ENCODE data around the gene EIF4E2.

EIF4E2 gene

DNA sequence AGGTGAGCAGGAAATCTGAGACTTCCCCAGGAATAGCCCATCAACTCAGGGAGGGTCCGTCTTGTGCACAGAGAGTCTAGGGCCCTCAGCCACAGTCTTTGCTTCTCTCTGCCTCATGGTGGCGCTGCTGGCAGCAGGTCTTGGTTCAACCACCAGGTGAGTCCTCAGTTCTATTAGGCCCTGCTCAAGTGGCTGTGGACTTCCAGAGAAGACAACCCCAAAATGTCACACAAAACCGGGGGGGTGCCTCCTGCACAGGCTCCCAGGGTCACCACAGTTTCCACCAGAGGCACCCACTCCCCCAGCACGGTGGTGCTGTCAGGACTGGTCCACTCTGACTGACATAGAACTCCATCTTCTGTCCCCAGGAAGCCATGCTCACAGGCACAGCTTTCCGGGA is 13.4 kb upstream of the EIF4E2 start:
- DNase-seq (ENCODE audit: low read depth in 2 of 2): no peak

DNA sequence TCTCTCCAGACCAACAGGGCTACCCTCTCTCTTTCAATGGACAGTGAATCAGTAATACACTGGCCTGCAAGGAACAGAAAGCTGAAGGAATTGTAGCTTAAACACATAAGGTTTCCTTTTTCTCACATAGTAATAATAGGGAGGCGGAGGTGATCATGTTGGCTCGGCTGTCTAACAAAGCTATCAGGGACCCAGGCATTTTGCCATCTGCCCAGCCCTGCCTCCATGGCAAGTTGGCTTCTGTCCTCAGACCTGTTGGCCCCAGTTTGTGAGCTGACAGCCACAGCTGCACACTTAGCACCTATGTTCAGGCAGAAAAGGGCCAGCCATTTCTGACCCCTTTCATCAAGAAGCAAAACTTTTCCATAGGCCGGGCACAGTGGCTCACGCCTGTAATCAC is 13.0 kb upstream of the EIF4E2 start:
- no peak for DNase-seq (ENCODE audit: low read depth in 2 of 2)

DNA sequence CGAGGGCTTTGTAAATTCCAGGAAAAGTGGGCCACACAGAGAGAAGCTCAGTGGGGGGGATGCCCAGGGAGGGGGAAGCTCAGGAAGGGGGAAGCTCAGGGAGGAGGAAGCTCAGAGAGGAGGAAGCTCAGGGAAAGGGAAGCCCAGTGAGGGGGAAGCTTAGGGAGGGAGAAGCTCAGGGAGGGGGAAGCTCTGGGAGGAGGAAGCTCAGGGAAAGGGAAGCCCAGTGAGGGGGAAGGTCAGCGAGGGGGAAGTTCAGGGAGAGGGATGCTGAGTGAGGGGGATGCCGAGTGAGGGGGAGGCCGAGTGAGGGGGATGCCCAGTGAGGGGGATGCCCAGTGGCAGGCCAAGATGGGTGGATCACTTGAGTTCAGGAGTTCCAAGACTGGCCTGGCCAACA is 11.8 kb upstream of the EIF4E2 start:
- no peak for DNase-seq (ENCODE audit: low read depth in 2 of 2)

DNA sequence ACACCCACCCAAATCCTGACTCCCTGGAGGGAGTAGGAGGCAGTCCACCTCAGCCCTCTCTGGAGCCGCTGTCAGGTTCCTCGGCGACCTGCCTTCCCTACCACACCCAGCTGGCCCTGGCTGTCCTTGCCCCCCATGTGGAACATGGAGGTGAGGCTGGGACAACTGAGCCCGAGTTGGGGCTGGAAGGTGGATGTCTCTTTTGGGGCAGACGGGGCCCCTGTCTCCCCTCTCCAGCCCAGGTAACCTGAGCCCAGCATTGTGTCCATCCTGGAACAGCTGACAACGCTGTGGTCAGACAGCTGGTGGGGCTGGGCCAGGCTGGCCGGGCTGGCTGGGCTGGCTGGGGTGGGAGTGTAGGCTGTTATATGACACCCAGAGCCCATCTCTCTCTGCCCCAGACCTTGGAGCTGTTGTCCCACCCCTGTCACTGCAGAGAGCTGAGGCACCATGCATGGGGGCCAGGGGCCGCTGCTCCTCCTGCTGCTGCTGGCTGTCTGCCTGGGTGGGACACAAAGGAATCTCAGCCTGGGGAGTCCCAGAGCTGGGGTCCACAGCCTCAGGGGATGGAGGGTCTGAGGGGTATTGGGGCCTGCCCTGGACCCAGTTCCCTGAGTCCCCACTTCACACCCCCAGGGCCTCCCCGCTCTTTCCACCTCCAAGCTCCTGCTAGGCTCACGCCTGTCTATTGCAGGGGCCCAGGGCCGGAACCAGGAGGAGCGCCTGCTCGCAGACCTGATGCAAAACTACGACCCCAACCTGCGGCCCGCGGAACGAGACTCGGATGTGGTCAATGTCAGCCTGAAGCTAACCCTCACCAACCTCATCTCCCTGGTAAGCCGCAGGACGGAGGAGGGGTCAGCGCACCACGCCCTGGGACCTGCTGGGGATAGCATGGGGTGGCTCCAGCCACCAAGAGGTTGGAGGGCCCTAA is 10.9 kb upstream of the EIF4E2 start, which contains the start of gene CHRNG:
Gene CHRNG (plus strand): TSS at position 395 of the 934 bp plus-strand sequence. CDS start 56 bp downstream, at position 451.
- no peak for DNase-seq (ENCODE audit: low read depth in 2 of 2)

DNA sequence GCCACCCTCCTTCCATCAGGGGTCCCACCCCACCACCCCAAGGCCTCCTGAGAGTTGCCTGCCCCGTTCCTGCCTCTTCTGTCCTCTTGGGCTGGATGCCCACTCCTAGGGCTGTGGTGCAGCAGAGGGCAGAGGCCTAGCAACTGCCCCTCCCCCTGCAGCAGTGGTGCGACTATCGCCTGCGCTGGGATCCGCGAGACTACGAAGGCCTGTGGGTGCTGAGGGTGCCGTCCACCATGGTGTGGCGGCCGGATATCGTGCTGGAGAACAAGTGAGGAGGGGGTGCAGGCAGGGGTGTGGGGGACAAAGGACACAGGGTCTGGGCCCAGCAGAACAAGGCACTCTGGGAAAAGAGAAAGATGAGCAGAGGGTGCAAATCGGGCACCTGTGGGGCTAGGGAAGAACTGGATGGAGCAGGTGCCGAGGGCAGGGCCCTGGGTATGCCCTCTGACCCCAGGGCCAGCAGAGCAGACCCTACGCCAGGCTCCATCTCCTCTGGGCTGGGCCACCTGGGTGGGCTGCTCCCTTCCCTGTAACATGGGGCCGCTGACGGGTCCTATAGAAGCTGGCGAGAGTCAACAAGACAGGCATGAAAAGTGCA is 9.9 kb upstream of the EIF4E2 start:
- DNase-seq (ENCODE audit: low read depth in 2 of 2): no peak

DNA sequence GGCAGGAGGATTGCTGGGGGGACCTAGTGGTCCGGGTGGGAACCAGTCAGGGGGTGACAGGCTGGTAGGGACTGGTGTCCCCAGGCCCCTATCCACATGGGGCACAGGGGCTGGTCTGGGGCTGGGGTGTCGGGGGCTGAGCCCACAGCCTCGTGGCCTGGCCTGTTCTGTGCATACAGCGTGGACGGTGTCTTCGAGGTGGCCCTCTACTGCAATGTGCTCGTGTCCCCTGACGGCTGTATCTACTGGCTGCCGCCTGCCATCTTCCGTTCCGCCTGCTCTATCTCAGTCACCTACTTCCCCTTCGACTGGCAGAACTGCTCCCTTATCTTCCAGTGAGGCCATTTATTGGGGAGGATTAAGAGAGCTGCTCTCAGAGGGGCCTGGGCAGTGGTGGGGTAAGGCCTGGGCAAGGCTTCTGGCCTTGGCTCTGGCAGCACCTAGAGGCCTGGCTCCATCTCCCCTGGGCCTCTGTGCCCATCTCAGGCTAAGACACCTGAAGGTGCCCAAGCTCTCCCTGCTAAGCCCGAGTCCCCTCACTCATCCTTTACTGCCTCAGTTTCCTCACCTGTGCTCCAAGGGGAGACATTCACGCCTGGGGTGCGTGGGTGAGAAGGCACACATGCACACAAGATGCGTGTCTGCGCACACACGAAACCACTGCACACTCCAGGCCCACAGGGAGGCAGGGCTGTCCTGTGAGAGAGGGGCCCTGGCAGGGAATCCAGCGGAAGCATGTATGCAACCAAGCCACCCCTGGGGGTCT is 9.1 kb upstream of the EIF4E2 start:
- no peak for DNase-seq (ENCODE audit: low read depth in 2 of 2)

DNA sequence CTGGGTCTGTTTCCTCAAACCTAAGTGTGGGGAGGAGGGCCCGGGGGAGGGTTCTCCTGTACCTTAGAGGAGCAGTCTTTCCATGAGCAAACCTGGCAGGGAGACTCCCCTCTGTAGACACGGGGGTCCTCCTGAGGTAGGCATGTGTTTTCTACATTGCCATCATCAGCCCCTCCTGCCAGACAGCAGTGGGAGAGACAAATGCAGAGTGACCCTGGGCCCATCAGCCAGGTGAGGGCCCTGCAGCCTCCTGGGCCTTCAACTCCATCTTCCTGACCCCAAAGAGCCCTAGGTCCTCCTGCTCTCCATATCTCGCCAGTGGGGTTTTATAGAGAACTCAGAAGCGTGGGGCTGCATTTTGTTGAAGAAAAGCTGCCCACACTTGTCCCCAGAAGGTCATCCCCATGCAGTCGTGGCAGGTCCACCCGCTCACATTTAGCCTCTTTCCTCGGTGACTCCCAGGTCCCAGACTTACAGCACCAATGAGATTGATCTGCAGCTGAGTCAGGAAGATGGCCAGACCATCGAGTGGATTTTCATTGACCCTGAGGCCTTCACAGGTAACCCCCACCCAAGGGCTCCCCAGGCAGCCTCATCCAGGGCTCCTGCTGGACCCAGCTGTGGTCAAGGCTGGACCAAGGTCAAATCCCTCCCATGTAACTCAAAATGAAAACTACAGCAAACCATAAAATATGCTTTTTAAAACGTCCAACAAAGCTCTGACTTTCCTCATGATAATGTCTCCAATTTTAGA is 8.4 kb upstream of the EIF4E2 start:
- DNase-seq (ENCODE audit: low read depth in 2 of 2): no peak

DNA sequence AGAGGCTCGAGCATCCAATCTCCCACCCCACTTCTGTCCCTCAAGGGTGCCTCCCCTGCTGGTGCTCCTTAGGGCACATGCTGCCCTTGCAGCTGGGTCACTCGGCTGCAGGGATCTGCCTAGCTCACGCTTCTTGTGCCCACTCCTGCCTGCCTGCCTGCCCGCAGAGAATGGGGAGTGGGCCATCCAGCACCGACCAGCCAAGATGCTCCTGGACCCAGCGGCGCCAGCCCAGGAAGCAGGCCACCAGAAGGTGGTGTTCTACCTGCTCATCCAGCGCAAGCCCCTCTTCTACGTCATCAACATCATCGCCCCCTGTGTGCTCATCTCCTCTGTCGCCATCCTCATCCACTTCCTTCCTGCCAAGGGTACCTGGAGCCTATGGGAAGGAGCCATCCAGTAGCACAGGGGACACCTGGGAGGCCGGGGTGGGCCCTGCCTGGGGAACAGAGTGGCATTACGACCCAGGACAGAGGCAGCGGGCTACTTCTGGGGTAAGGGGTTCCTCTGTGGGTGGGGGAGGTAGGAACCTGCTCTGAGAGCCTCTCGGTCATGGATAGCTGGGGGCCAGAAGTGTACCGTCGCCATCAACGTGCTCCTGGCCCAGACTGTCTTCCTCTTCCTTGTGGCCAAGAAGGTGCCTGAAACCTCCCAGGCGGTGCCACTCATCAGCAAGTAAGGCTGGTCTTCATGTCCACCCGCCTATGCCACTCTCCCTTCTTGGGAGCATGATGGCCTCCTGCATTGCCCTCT is 7.6 kb upstream of the EIF4E2 start:
- DNase-seq (ENCODE audit: low read depth in 2 of 2): no peak

DNA sequence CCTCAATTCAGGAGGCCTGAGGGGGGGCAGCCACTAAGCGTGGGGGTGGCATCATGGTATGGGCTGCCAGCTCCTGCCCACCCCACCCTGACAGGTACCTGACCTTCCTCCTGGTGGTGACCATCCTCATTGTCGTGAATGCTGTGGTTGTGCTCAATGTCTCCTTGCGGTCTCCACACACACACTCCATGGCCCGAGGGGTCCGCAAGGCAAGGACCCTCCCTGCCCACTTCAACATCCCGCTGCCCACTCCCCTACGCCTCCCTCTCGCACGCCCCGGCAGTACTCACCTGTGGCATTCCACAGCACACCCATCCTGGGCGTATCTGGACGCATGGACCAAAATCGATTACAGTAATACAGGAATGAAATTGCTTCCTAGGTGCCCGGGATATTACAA is 7.0 kb upstream of the EIF4E2 start:
- no peak for DNase-seq (ENCODE audit: low read depth in 2 of 2)

DNA sequence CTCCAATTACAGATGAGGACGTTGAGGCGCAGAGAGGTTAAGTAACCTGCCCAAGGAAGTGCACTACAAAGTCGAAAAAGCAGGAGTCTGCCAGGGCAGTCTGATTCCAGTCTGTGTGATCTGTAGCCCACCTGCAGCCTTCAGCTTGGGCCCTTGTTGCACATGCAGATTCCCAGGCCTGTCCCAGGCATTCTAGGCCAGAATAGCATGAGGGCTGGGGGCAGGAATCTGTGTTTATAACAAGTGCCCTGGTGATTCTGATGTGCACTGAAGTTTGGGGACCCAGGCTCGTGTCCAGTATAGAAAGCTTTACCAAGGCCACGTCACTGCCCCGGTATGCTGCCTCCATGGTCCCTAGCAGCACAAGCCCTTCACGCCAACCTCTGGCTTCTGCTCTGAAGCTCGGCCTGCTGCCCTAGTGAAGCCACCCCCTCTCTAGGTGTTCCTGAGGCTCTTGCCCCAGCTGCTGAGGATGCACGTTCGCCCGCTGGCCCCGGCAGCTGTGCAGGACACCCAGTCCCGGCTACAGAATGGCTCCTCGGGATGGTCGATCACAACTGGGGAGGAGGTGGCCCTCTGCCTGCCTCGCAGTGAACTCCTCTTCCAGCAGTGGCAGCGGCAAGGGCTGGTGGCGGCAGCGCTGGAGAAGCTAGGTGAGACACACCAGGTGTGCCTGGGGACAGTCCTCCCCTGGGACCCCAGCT is 6.4 kb upstream of the EIF4E2 start:
- DNase-seq (ENCODE audit: low read depth in 2 of 2): no peak

DNA sequence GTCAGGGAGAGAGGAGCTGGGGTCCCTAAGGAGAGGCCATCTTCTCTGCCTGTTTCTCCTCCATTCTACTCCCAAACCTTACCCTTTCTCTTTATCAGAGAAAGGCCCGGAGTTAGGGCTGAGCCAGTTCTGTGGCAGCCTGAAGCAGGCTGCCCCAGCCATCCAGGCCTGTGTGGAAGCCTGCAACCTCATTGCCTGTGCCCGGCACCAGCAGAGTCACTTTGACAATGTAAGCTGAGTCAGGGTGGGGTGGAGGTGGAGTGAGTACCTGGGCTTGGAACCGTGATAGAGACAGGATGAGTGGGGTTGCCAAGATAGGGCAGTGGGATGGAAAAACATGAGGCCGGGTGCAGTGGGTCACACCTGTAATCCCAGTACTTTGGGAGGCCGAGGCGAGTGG is 5.8 kb upstream of the EIF4E2 start:
- DNase-seq (ENCODE audit: low read depth in 2 of 2): no peak

DNA sequence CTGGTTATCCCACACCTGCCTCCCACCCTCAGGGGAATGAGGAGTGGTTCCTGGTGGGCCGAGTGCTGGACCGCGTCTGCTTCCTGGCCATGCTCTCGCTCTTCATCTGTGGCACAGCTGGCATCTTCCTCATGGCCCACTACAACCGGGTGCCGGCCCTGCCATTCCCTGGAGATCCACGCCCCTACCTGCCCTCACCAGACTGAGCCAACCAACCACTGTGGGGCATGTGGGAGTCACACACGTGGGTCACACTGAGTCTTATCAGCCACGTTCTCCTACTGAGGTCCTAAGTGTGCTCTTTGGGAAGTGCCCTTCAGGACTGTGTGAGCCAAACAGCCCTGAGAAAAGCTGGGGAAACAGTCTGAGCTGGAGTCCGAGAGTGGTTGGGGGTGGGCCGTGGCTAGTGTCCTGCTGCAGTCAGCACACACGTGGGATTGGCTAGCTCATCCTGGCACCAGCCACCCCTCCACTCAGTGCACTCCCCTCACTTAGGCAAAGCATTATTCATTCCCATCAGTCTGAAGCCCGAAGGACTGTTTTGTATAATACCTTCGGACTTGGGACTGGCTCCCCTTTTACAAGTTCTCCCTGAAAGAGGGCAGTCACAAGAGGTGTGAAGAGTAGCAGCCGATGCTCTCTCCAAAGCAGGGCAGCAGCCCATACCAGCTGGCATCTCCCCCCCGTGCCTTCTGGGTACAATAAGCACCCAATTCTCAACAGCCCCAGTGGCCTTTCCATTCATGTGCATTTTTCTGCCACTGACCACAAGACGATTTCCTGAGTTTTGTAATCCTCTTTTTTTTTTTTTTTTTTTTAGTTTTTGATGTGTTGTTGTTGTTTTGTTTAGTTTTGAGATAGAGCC is 4.7 kb upstream of the EIF4E2 start:
- no peak for DNase-seq (ENCODE audit: low read depth in 2 of 2)

DNA sequence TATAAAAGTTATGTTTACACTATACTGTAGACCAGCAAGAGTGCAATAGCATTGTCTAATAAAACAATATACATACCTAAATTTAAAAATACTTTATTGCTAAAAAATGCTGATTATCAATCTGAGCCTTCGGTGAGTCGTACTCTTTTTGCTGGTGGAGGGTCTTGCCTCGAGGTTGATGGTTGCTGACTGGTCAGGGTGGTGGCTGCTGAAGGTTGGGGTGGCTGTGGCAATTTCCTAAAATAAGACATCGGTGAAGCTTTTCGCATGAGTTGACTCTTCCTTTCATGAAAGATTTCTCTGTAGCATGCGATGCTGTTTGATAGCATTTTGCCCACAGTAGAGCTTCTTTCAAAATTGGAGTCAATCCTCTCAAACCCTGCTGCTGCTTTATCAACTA is 2.5 kb upstream of the EIF4E2 start:
- no peak for DNase-seq (ENCODE audit: low read depth in 2 of 2)

DNA sequence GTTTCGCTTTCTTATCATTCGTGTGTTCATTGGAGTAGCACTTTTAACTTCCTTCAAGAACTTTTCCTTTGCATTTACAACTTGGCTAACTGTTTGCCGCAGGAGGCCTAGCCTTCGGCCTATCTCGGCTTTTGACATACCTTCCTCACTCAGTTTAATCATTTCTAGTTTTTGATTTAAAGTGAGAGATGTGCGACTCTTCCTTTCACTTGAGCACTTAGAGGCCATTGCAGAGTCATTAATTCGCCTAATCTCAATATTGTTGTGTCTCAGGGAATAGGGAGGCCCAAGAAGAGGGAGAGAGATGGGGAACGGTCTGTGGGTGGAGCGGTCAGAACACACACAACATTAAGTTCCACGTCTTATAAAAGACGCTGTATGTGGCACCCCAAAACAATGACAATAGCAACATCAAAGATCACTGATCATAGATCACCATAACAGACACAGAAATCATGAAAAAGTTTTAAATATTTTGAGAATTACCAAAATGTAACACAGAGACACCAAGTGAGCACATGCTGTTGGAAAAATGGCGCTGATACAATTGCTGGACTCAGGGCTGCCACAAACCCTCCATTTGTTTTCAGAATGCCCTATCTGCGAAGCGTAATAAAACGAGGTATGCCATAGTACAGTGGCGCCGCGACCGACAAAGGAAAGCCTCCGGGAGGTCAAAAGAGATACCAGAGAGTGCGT is 685 bp upstream of the EIF4E2 start:
- no peak for DNase-seq (ENCODE audit: low read depth in 2 of 2)

DNA sequence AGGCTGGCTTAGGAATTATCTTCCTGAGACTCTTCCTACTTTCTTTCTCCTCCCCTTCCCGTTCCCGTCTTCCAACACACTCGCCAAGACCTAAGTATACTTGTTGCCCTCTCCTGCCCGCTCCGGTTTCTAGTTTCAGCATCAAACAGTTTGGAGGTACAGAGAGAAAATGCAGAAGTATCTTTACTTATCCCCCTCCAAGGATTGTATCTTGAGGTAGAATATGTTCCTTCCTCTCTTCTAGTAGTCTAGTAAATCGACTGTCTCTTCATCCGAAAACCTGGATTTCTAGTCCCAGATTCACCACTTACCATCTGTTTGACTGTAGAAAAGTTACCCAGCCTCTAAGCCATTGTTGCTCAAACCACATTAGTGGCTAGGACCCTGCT is 755 bp downstream of the EIF4E2 start:
- no peak for DNase-seq (ENCODE audit: low read depth in 2 of 2)

DNA sequence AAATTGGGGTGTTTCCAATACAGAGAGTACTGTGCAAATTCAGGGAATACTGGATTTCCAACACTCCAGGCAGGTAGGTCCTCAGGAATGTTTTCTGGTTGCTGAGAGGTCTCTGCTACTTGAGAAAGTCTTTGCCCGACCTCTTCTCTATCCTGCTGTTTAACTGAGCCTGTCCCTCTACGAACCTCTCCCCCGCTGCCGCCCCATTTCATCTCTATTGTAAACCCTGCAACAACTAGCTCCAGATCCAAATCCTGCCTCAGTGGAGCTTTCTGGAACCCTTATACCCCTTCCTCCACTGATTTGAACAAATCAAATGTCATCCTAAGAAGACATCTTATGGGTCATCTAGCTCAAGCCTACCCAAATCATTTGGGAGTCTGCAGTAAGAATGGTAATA is 1.3 kb downstream of the EIF4E2 start:
- DNase-seq (ENCODE audit: low read depth in 2 of 2): no peak

DNA sequence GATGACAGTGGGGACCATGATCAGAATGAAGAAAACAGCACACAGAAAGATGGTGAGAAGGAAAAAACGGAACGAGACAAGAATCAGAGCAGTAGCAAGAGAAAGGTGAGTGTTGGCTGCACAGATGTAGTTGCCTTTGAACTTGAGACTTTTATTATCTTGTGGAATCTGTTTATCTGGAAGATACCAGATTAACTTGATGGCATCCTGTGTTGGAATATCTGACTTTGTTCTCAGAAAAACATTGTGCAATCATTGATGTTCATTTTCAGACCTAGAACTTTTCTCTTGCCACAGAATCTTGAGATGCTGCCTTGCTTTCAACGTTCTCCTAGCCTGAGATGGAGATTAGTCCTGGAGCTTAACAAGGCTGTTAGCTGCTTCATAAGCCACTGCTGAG is 5.9 kb downstream of the EIF4E2 start:
- no peak for DNase-seq (ENCODE audit: low read depth in 2 of 2)

DNA sequence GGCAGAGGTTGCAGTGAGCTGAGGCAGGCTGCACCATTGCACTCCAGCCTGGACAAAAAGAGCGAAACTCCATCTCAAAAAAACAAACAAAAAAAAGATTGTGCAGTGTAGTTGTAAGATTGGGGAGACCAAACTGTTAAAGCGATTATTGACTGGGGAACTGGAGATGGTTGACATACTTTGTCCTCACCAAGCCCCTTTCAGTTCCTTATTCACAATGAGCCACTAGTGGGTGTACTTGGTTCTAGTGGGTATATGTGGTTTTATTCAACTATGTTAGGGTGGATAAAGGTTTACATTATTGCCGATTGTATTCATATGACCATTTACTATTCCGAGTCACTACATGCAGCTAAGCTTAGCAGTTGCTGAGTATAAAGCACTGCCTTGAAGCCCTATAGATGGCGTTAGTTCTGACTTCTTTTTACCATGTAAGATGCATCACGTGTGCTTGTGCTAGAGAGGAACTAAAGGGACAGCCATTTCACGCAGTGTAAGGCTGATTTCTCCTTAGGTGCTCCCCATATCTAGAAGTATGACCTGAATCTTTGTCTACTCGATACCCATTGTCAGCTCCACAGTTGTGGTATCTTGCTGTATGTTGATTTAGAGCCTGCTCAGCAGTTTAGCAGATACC is 12.1 kb downstream of the EIF4E2 start:
- no peak for DNase-seq (ENCODE audit: low read depth in 2 of 2)
